ENCODE results near the gene PXDC1.
A peak's percentile ranks its signal among the peaks of the same experiment; 100 is the strongest.

DNA sequence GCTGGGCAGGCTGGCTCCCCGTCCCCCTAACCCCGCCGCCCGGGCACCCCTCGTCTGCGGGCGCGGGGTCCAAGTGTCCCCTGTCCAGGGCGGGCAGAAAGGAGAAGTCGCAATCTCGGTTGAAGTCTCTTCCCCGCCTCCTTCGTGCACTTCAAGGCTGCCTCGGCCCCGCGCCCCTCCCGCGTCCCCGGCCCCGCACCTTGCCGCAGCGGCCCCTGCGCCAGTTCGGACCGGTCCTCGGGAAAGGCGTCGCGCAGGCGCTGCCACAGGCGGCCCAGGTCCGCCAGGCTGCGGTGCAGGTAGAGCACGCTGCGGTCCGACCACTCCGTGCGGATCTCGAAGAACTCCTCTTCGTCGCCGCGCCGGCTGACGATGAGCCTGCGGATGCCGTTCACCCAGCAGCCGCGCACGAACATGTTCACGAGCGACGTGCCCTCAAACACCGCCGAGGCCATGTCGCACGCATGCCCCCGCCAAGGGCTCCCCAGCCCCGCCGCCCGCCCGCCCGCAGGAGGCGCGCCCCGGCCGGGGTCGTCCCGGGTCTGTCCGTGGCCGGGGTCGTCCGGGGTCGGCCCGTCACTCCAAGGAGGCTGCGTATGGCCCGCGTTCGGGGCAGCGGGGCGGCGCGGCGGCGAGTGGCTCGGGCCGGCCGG, at the start of gene PXDC1:
- TF ChIP-seq, protein P1, sequence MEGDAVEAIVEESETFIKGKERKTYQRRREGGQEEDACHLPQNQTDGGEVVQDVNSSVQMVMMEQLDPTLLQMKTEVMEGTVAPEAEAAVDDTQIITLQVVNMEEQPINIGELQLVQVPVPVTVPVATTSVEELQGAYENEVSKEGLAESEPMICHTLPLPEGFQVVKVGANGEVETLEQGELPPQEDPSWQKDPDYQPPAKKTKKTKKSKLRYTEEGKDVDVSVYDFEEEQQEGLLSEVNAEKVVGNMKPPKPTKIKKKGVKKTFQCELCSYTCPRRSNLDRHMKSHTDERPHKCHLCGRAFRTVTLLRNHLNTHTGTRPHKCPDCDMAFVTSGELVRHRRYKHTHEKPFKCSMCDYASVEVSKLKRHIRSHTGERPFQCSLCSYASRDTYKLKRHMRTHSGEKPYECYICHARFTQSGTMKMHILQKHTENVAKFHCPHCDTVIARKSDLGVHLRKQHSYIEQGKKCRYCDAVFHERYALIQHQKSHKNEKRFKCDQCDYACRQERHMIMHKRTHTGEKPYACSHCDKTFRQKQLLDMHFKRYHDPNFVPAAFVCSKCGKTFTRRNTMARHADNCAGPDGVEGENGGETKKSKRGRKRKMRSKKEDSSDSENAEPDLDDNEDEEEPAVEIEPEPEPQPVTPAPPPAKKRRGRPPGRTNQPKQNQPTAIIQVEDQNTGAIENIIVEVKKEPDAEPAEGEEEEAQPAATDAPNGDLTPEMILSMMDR (IDR thresholded peaks at IDR 0.05) = no peak
- TF ChIP-seq POLR2AphosphoS5 (IDR thresholded peaks at IDR 0.05; ENCODE audit: low read depth, low read length) (no peak), SIN3A (IDR thresholded peaks at IDR 0.05; ENCODE audit: borderline replicate concordance, insufficient read depth, low read depth, low read length) (0 out of 2 replicates have a peak, but pooled peaks have one; percentile 29), TCF7L2 (IDR thresholded peaks at IDR 0.05; ENCODE audit: low read depth, low read length) (no peak)
- TF ChIP-seq, protein P2, sequence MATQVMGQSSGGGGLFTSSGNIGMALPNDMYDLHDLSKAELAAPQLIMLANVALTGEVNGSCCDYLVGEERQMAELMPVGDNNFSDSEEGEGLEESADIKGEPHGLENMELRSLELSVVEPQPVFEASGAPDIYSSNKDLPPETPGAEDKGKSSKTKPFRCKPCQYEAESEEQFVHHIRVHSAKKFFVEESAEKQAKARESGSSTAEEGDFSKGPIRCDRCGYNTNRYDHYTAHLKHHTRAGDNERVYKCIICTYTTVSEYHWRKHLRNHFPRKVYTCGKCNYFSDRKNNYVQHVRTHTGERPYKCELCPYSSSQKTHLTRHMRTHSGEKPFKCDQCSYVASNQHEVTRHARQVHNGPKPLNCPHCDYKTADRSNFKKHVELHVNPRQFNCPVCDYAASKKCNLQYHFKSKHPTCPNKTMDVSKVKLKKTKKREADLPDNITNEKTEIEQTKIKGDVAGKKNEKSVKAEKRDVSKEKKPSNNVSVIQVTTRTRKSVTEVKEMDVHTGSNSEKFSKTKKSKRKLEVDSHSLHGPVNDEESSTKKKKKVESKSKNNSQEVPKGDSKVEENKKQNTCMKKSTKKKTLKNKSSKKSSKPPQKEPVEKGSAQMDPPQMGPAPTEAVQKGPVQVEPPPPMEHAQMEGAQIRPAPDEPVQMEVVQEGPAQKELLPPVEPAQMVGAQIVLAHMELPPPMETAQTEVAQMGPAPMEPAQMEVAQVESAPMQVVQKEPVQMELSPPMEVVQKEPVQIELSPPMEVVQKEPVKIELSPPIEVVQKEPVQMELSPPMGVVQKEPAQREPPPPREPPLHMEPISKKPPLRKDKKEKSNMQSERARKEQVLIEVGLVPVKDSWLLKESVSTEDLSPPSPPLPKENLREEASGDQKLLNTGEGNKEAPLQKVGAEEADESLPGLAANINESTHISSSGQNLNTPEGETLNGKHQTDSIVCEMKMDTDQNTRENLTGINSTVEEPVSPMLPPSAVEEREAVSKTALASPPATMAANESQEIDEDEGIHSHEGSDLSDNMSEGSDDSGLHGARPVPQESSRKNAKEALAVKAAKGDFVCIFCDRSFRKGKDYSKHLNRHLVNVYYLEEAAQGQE (IDR thresholded peaks at IDR 0.05; ENCODE audit: insufficient read depth in 1 of 2, low read depth in 2 of 2, low read length in 1 of 2) = no peak

All from Panc1 (cell line).